Raji (cell line): ENCODE data around the gene SPC24.

ENCODE experiments used
- POLR2A ChIP-seq: IDR thresholded peaks from 2 replicates; pipeline ENCODE4 v1.6.1; 2011; ENCODE audit warnings: low read depth, low read length, control low read depth; ENCODE audit not compliant: insufficient read depth

The SPC24 gene, protein sequence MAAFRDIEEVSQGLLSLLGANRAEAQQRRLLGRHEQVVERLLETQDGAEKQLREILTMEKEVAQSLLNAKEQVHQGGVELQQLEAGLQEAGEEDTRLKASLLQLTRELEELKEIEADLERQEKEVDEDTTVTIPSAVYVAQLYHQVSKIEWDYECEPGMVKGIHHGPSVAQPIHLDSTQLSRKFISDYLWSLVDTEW

DNA sequence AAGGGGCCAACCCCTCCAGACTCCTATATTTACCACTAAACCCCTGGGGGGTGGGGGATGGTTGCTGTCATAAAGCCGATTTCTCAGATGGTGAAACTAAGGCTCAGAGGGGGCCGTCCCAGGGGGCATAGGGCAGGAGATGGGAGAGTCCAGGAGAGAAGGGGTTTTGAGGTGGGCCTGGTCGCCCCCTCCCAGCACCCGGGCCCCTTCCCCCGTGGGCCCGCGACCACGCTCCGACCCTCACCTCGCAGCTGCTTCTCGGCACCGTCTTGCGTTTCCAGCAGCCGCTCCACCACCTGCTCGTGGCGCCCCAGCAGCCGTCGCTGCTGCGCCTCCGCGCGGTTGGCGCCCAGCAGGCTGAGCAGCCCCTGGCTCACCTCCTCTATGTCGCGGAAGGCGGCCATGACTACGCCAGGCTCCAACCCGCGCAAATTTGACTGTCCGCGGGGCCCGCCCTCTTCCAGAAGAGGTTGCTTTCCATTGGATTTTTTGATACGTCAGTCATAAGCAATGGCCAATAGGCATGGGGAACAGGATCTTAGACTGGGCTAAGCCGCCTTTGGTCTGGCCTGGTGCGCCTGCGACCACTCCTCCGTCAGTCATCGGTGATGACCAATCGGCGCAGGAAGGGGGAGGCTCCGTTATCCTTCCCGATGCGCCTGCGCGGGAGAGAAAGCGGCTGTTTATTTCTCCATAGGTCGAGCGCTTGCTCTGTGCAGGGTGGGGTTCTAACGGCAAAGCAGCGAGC lies at the start of gene SPC24:
SPC24 (minus strand) TSS at position 410 of the 748 bp plus-strand sequence; CDS start at position 404, 6 bp downstream.
- peak; percentile 91 for TF ChIP-seq POLR2A

DNA sequence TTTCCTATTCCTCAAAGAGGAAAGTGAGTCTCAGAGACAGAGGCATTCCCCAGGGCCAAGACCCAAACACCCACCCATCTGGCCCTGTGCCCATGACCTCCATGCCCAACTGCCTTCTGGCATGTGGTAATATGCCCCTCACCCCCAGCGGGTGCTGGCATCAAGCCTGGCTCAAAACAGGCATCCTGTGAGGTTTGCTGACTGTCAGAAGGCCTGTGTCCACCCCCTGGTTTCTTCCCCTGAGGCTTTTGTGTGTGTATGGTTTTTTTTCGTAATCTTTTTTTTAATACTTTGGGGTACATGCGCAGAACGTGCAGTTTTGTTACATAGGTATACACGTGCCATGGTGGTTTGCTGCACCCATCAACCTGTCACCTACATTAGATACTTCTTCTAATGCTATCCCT lies 49.4 kb upstream of the SPC24 start:
- TF ChIP-seq POLR2A: no peak

DNA sequence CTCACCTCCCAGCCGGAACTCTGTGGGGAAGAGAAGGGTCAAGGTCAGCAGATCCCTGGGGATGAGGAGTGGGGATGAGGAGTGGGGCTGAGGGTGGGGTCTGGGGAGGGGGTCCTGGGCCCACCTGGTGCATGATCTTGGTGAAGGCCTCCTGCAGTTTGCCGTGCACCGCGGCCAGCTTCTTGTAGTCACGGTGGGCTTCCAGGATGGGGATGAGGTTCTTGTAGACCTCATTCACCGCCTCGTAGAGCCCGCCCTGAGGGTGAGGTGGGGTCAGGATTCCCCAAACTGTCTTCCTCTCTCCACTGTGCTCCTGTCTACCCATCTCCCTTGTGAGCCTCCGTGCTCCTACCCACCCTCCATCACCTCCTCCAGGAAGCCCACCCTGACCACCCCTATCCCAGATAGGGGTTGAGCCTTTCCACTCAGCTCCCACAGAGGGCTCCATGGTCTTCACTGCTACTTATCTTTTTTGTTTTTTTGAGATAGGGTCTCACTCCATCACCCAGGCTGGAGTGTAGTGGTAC lies 48.6 kb upstream of the SPC24 start:
- TF ChIP-seq POLR2A: no peak

DNA sequence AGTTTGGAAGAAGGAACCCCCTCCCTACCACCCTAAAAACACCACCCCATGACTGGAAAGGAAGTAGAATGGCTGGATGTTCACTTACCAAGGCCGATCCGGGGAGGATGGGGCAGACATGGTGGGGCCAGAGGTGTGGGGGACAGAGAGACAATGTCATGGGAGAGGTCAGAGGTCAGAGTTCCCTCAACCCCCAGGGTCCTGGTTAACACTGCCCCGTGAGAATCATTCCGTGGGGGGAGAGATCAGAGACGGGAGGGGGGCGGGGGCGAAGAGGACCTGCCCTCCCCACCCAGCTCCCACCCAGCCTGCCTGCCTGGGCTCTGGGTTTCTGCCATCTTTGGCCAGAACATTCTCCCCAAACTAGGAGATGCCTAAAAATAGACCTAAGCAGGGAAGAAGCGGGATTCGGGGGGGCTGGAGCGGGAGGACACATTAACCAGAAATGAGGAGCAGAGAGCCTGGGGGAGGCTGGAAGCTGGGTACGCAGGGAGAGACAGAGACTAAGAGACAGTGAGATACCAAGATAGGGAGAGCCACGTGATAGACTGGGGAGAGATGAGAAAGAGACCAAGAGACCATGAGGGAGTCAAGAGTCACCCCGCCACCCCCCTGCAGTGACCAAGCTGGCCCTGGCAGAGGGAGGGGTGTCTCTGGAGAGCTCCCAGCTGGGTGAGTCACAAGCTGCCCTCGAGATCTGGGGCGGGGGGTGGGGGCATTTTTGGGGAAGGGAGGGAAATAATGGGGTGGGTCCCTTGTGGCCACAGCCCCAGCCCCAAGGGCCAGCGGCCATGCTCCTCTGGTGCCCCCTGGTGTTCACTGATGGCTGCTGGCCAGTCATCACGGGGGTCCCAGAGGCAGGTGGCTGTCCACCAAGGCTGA lies 47.9 kb upstream of the SPC24 start:
- TF ChIP-seq POLR2A: no peak

DNA sequence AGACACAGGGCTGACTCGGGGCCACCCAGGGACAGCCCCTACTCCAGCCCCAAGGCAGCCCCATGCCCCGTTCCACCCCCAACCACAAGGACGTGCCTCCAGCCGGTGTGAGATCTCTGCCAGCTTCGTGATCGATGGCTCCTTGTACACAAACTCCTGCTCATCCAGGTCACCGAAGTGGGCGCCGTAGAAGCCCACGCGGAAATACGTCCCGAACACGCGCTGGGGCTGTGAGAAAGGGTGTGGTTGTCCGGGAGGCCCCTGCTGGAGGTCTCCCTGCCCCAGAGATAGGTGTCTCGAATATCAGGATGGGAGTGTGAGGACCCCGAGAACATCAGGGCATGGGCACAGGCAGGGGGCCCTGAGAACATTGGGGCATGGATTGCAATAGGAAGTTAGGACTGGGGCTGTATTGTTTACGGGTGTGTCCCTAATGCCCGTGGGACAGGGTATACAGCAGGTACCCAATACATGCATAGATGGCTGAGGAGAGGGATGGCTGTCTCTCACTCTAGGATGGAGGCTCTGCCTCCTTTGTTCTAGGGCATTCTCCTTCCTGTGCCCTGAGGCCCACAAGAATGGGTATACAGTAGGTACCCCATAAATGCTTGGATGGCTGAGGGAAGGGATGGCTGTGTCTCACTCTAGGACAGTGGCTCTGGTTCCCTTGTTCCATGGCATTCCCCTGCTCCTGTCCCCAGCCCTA lies 47.1 kb upstream of the SPC24 start:
- TF ChIP-seq POLR2A: no peak

DNA sequence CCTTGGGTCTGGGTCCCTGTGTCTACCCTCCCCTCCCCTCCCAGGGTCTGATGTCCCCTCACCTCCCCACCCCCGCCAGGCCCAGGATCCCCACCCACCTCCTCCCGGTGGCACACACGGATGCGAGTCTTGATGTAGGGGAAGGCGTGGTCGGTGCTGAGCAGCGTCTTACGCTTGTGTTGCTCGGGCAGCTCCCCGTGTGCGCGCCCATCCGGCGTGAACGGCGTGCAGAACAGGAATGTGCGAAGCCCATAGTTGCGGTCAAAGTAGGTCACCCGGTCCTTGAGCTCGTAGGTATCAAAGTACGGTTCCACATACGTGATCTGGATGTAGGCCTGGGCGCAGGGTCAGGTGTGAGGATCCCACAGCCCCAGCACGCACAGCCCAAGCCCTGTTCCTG lies 46.2 kb upstream of the SPC24 start:
- TF ChIP-seq POLR2A: no peak

DNA sequence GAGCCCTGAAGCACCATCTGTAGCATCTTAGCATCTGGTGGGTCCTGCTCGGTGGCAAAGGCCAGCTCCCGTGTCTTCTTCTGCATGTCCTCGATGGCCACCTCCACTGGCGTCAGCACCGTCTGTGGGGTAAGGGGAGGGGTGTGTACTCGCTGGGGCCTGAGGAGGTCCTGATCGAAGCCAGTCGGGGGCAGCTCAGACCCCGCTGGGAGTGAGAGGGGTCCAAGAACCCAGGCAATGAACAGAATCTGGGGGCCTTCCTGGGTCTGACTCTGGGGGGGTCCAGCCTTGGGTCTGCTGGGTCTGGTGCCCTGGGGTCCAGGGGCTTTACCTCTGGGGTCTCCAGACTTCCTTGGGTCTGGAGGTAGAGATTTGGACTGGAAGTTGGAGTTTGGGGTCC lies 45.3 kb upstream of the SPC24 start:
- TF ChIP-seq POLR2A: no peak

DNA sequence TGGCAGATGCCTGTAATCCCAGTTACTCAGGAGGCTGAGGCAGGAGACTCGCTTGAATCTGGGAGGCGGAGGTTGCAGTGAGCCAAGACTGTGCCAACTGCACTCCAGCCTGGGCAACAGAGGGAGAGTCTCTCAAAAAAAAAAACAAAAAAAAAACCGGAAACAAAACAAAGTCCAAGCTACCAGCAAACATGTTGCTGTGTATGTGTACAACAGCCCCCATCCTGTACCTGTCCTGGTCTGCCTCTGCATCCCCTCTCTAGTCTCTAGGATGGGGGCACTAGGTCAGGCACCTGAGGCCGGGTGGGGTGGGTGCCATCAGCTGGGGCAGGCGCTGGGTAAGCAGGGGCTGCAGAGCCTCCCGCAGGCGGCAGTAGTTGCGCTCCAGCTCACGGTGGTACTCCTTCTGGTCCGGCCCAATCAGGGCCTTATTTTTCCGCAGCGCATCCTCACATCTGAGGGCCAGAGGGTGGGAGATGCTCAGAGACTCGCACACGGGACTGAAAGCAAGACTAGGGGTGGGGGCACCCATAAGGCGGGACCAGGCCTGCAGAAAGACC lies 44.5 kb upstream of the SPC24 start:
- TF ChIP-seq POLR2A: no peak

DNA sequence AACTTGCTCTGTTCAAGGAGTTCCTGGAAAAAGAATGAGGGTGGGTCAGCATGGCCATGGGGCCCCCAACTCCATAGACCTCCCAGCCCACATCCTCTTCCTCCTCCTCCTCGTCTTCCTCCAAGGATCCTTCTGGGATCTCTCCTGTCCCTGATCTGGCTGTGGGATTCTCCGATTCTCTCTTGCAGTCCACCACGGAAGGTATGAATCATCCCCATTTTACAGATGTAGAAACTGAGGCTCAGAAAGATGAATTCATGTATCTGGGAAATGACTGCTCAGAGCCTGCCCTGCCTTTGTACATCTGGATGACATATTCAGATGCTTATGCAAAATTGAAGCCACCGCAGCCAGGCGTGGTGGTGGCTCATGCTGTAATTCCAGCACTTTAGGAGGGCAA lies 43.9 kb upstream of the SPC24 start:
- TF ChIP-seq POLR2A: no peak

DNA sequence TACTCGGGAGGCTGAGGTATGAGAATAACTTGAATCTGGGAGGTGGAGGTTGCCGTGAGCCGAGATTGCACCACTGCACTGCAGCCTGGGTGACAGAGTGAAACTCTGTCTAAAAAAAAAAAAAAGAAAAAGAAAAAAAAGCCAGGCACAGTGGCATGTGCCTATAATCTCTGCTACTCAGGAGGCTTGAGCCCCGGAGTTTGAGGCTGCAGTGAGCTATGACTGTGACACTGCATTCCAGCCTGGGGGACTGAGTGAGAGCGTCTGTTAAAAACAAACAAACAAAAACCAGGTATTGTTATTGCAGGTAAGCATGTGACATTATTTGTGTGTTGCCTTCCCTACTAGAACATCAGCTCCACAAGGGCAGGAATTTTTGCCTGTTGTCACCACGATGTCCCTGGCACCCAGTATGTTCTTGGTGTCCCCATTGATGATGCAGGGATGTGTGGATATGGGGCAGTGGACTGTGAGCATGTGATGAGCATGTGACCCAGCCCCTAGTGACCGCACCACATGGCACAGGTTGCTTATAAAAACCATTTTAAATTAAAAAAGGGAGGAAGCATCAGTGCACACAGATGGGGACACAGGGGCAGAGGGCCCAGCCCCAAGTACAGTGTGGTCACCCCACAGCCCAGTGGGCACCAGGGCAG lies 43.3 kb upstream of the SPC24 start:
- no peak for TF ChIP-seq POLR2A

DNA sequence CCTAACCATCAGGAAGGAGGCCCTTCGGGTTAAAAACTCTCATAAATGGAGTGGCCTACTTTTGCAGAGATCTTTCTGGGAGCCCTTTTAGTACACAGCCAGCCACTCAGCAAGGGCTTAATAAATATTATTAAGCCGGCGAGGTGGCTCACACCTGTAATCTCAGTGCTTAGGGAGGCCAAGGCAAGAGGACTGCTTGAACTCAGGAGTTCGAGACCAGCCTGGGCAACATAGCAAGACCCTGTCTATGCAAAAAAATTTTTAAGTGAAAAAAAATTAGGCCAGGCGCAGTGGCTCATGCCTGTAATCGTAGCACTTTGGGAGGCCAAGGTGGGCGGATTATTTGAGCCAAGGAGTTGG lies 42.6 kb upstream of the SPC24 start:
- TF ChIP-seq POLR2A: no peak

DNA sequence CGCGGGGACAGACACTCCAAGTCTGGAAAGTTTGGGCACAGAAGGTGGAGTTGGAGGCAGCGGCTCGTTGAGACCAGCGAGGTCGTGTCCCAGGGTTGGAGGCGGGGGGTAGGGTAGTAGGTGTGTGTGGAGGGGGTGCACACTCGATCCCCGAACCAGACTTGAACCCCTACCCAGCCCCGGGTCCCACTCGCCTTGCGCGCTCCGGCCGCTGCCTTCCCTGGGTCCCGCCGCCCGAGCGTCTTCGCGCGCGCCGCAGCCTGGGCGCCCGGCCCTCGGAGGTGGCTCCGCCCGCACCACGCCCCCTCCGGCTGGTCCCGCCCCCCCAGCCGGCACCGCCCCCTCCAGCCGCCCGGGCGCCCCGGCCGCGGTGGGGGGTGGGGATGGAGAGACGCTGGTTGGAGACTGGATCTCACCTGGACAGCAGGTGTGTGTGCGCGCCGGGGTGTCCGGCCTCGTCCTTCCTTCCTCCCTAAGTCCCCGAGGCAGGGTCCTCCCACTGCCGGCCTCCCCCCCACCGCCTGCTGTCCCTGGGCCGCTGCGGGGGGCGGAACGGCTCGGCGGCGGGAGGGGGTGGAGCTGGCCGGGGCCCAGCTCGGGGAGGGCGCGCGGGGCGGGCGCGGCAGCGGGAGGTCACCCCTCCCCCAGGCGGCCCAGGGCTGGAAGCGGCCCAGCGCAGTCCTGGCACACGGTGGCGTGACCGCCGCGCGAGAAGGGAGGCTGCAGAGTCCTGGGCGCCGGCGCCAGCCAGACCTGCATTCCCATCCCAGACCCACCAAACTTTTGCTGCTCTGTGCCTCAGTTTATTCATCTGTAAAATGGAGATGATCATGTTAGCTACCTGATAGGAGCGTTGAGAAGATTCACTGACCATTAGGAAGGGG lies 42.0 kb upstream of the SPC24 start, which contains the start of gene KANK2:
KANK2 (minus strand) TSS at position 255 of the 884 bp plus-strand sequence. CDS start 3,034 bp downstream, outside the sequence.
- TF ChIP-seq POLR2A: peak; percentile 71
